Activated T-helper 1 cell treated with anti-CD3 and anti-CD28 coated beads, Interleukin-2, amount 50 U/mL, for 16 hours (primary cell): ENCODE measurements around the gene SEMA4G.
"Not testable (repeated sequence)": the region's sequence is repeated elsewhere in the genome, so short reads cannot be mapped to it uniquely, and the experiment has no call there.

ENCODE experiments used
- DNase-seq, 2 donors: peaks; one replicate each; pipeline ENCODE4 v3.0.0-alpha.2; 2020; ENCODE audit warnings: low read depth in 1 of 2, low spot score in 1 of 2

The SEMA4G gene

GRCh38 chr10:100970076-100970913, 991 bp downstream of the SEMA4G start:
- DNase-seq = no peak

DNA sequence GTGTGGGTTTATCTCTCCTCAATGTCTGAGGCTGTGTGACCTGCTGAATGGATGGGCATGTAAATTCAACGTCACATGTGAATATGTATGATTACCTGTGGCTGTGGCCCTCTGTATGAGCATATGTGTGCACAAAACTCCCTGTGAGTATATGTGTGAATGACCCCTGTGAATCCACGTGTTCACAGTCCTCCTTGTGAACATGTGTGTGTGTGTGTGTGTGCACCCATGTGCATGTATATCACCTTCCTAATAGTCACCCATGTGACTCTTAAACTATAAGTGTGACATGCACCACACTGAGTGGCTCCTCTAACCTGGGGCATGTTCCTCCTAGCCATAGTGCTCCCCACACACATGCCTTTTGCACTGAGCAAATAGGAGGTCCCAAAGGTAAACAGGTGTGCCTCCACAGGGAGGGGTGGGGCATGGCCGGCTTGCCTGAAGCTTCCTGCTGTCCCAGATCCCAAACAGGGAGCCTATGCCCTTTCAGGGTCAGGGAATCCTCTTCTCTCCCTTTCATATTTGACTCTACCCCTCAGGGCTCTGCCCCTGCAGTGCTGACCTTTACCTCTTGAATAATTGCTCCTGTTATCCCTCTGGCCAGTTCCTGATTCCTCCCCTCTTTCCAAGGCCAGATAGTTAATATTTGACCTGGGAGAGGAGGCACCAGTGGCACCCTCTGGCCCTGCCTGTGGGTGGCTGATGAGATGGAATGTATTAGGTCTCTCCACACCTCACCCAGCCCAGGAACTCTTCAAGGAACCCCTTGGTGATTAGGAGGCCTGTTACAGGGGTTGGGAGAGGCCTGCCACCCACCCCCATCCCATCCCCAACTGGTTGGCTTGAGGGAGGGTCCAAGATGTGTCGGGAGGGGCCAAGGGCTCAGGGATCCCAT, 1.9 kb downstream of the SEMA4G start:
- DNase-seq = no peak

GRCh38 chr10:100972115-100972903, 3.0 kb downstream of the SEMA4G start:
- DNase-seq = no peak

GRCh38 chr10:100972904-100973535, 3.7 kb downstream of the SEMA4G start:
- DNase-seq = no peak

GRCh38 chr10:100975397-100975796, 6.1 kb downstream of the SEMA4G start:
- DNase-seq = not testable (repeated sequence)

DNA sequence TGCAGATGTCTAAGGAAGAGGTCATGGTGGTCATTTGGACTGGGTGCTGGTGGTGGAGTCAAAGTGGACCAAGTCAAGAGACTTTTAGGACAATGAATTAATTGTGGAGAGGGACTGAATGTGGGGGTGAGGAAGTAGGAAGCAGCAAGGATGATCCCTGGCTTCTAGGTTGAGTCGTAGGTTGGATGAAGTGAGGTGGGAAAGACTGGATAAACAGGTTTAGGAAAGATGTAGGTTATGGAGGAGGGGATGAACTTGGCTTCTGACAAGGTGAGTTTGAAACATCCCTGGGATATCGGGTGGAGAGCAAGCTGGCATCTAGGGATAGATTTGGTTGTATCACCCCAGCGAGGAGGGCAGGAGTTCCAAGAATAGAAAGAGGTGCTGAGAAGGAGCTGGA, 7.6 kb downstream of the SEMA4G start:
- no peak for DNase-seq

GRCh38 chr10:100977436-100977835, 8.1 kb downstream of the SEMA4G start:
- no peak for DNase-seq

DNA sequence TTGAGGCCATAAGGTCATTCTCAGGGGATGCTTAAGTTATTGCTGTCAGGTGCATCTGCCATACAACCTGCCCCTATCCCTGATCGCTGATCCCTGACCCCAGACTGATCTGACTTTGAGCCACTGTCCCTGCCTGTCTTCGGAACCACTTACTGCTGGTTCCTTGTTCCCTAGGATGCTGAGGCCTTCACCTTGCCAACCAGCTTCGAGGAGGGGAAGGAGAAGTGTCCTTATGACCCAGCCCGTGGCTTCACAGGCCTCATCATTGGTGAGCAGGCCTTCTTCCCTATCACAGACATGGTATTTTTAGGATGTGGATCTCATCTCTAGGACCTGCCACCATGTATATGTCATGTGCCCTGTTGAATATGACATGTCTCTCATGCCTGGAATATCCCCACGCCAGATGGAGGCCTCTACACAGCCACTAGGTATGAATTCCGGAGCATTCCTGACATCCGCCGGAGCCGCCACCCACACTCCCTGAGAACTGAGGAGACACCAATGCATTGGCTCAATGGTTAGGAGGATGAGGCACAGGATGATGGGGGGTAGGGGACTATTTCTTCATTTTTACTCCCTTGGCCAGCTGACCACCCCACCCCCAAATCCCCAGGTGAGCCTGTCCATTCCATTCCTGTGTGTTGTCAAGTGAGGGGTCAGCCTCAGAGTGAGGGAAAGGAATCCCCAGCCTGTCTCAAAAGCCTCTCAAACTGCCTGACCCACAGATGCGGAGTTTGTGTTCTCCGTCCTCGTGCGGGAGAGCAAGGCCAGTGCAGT, 9.0 kb downstream of the SEMA4G start:
- DNase-seq = no peak

- no peak for DNase-seq
Measured at GRCh38 chr10:100978901-100979195, 9.5 kb downstream of the SEMA4G start.

DNA sequence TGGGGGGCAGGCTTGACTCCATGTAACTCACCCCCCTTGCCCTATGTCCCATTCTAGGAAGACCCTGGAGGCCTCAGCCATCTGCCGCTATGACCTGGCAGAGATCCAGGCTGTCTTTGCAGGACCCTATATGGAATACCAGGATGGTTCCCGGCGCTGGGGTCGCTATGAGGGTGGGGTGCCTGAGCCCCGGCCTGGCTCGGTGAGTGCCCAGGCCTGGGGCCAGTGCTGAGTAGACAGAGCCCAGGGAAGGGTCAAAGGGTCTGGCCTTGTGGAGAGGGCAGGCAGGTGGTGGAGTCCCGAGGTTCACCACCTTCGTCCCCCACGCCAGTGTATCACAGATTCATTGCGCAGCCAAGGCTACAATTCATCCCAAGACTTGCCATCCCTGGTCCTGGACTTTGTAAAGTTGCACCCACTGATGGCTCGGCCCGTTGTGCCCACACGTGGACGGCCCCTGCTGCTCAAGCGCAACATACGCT, 10.5 kb downstream of the SEMA4G start:
- no peak for DNase-seq

DNA sequence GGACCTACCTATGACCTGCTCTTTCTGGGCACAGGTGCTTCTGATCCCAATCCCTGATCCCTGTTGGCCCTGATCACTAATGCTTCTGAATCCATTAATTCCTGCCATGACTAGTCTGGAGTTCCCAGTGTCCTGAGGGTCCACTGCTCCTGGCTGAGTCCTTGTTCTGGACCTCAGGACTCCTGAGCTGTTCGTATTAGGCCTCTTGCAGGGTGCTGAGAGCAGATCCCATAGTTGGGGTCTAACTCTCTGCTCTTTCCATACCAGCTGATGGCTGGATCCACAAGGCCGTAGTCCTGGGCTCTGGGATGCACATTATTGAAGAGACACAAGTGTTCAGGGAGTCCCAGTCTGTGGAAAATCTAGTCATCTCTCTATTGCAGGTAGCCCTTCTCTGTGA, 11.0 kb downstream of the SEMA4G start:
- no peak for DNase-seq

GRCh38 chr10:100980711-100981110, 11.4 kb downstream of the SEMA4G start:
- no peak for DNase-seq

- DNase-seq = no peak
Measured at GRCh38 chr10:100981178-100981772, 12.0 kb downstream of the SEMA4G start.

DNA sequence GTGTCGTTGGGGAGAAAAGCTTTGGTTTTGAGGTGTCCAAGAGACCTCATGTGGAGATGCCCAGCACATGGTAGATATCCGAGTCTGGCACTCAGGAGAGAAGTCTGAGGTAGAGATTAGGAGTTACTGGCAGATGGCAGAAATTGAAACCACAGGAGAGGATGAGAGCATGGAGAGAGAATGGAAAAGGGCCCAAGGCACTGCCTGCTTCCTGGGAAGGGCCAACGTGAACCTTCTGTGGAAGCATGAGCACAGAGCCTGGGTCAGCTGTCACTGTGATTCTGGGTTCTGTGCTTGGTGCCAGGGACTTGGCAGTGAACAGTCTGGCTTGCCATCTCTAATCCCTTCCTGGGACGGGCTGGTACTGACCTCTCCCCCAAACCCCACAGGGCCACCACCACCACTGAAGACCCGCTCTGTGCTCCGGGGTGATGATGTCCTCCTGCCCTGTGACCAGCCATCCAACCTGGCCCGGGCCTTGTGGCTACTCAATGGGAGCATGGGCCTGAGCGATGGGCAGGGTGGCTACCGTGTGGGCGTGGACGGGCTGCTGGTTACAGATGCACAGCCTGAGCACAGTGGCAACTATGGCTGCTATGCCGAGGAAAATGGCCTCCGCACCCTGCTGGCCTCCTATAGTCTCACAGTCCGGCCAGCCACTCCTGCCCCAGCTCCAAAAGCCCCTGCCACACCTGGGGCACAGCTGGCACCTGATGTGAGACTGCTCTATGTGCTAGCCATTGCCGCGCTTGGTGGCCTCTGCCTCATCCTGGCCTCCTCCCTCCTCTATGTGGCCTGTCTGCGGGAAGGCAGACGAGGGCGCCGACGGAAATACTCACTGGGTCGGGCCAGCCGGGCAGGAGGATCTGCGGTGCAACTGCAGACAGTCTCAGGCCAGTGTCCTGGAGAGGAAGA, 13.9 kb downstream of the SEMA4G start:
- DNase-seq = no peak

- no peak for DNase-seq
Measured at GRCh38 chr10:100983868-100984671, 14.8 kb downstream of the SEMA4G start.

- no peak for DNase-seq
Measured at GRCh38 chr10:100984672-100985177, 15.4 kb downstream of the SEMA4G start.

GRCh38 chr10:100985336-100985735, 16.0 kb downstream of the SEMA4G start:
- no peak for DNase-seq

DNA sequence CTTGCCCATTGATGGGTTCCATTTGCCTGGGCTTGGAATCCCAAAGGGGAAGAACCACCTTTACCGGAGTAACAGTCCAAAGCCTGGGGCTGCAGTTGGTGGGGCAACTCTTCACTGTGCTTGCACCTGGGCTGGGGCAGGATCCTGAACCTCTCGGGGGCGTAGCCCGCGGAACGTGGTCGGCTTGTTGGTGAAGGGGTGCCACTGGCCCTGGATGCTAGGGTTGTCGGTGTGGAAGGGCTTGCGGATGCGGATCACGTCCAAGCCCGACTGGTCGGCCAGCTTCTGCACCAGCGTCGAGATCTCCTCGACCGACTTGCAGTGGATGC, 17.3 kb downstream of the SEMA4G start:
- DNase-seq = no peak
